IMR-90 (cell line): ENCODE measurements around the gene MACROD1. TPM values are rescaled to one million over a fixed set of nuclear protein-coding genes. Genes with fewer than 3 reads are reported as not detected.
A peak's percentile ranks its signal among the peaks of the same experiment; 100 is the strongest.

Source experiments
- ATAC-seq: fragments of 200-7000 bp; cut with Tn5 transposase; 2 replicates; pipeline ENCODE4 v1.9.1; 2020; ENCODE audit warnings: low read depth, mild to moderate bottlenecking, moderate library complexity
- BruUV-seq: library from RNA; stranded (reverse); fragments of 400-500 nt; replicated peaks from 2 replicates; lab custom pipeline; 2021; lab: Mats Ljungman, UMichigan
- CTCF ChIA-PET: fragments of 300-600 bp; formaldehyde crosslinking; extraction: SDS; loops from one replicate; lab custom pipeline; 2021; ENCODE audit warnings: antibody characterized with exemption; lab: Yijun Ruan, JAX
- POLR2A ChIA-PET: fragments of 300-600 bp; sonication (Branson Sonifier 250); formaldehyde crosslinking; loops from one replicate; lab custom pipeline; 2022; ENCODE audit warnings: antibody characterized with exemption; ENCODE audit not compliant: unreplicated experiment; lab: Charles Lee
- DNase-seq: peaks from one replicate; pipeline ENCODE4 v3.0.0; 2013
- H2AFZ ChIP-seq: replicated peaks from 2 replicates; pipeline ENCODE3; 2013; ENCODE audit warnings: low read length, mild to moderate bottlenecking; ENCODE audit not compliant: poor library complexity
- H2AK5ac ChIP-seq: 2 replicates; pipeline ENCODE4 v1.6.1; 2013; ENCODE audit warnings: low read depth, low read length, inconsistent platforms
- H2AK9ac ChIP-seq: replicated peaks from 2 replicates; pipeline ENCODE3; 2013; ENCODE audit warnings: mild to moderate bottlenecking, low read depth, low read length, moderate library complexity; ENCODE audit not compliant: poor library complexity
- H2BK120ac ChIP-seq: 2 replicates; pipeline ENCODE4 v1.6.1; 2013; ENCODE audit warnings: low read depth, low read length, inconsistent platforms
- H2BK15ac ChIP-seq: 3 replicates; pipeline ENCODE4 v1.6.1; 2013; ENCODE audit warnings: low read depth, low read length, inconsistent platforms
- H2BK20ac ChIP-seq: 2 replicates; pipeline ENCODE4 v1.6.1; 2013; ENCODE audit warnings: low read depth, mild to moderate bottlenecking, inconsistent platforms, low read length, moderate library complexity
- H2BK5ac ChIP-seq: 2 replicates; pipeline ENCODE4 v1.6.1; 2013; ENCODE audit warnings: mild to moderate bottlenecking, low read depth, low read length, inconsistent platforms; ENCODE audit not compliant: poor library complexity, severe bottlenecking
- H3K14ac ChIP-seq: replicated peaks from 2 replicates; pipeline ENCODE4 v1.6.1; 2013; ENCODE audit warnings: low read depth, low read length, inconsistent platforms
- H3K18ac ChIP-seq: 2 replicates; pipeline ENCODE4 v1.6.1; 2013; ENCODE audit warnings: low read depth, low read length, control low read depth
- H3K23ac ChIP-seq: 2 replicates; pipeline ENCODE4 v1.6.1; 2013; ENCODE audit warnings: low read depth, low read length, inconsistent platforms
- H3K27ac ChIP-seq: 2 replicates; pipeline ENCODE4 v1.5.1; 2013; ENCODE audit warnings: mild to moderate bottlenecking, control low read depth, low read length; ENCODE audit not compliant: insufficient read depth
- H3K27me3 ChIP-seq: 2 replicates; pipeline ENCODE4 v1.6.1; 2013; ENCODE audit warnings: low read length; ENCODE audit not compliant: control insufficient read depth, insufficient read depth
- H3K36me3 ChIP-seq: 2 replicates; pipeline ENCODE4 v1.6.1; 2013; ENCODE audit warnings: low read length, mixed read lengths; ENCODE audit not compliant: control insufficient read depth, insufficient read depth
- H3K4ac ChIP-seq: 2 replicates; pipeline ENCODE4 v1.6.1; 2013; ENCODE audit warnings: low read depth, low read length, inconsistent platforms
- H3K4me1 ChIP-seq: 2 replicates; pipeline ENCODE4 v1.6.1; 2013; ENCODE audit warnings: low read length, mixed read lengths; ENCODE audit not compliant: control insufficient read depth, insufficient read depth
- H3K4me2 ChIP-seq: 2 replicates; pipeline ENCODE4 v1.6.1; 2013; ENCODE audit warnings: low read depth, mild to moderate bottlenecking, control low read depth, low read length, moderate library complexity
- H3K4me3 ChIP-seq: 2 replicates; pipeline ENCODE4 v1.5.1; 2013; ENCODE audit warnings: low read depth, mild to moderate bottlenecking, control low read depth, low read length, moderate library complexity; ENCODE audit not compliant: insufficient read depth
- H3K56ac ChIP-seq: 2 replicates; pipeline ENCODE4 v1.6.1; 2013; ENCODE audit warnings: low read length, inconsistent platforms; ENCODE audit not compliant: insufficient read depth; ENCODE audit errors: extremely low read depth
- H3K79me1 ChIP-seq, 2 experiments: 2 replicates each; pipeline ENCODE4 v1.6.1; 2013; ENCODE audit warnings: low read length in 2 of 2, inconsistent platforms in 1 of 2, low read depth in 1 of 2
- H3K9ac ChIP-seq: 2 replicates; pipeline ENCODE4 v1.6.1; 2013; ENCODE audit warnings: low read depth, low read length, control low read depth
- H3K9me1 ChIP-seq: 2 replicates; pipeline ENCODE4 v1.6.1; 2013; ENCODE audit warnings: low read length, inconsistent platforms; ENCODE audit not compliant: insufficient read depth
- H3K9me3 ChIP-seq: 2 replicates; pipeline ENCODE4 v1.6.1; 2013; ENCODE audit warnings: low read length; ENCODE audit not compliant: control insufficient read depth, insufficient read depth
- H4K20me1 ChIP-seq: 2 replicates; pipeline ENCODE4 v1.6.1; 2013; ENCODE audit warnings: low read length, inconsistent platforms; ENCODE audit not compliant: insufficient read depth
- H4K5ac ChIP-seq: 2 replicates; pipeline ENCODE4 v1.6.1; 2013; ENCODE audit warnings: mild to moderate bottlenecking, low read depth, low read length, control low read depth
- H4K8ac ChIP-seq, 2 experiments: 2 replicates each; pipeline ENCODE4 v1.6.1; 2013; ENCODE audit warnings: low read depth in 2 of 2, low read length in 2 of 2, control low read depth in 1 of 2, inconsistent platforms in 1 of 2
- H4K91ac ChIP-seq: 2 replicates; pipeline ENCODE4 v1.6.1; 2013; ENCODE audit warnings: low read depth, low read length, inconsistent platforms; ENCODE audit not compliant: insufficient read depth
- CEBPB ChIP-seq: IDR thresholded peaks from 2 replicates; pipeline ENCODE4 v1.6.1; 2012; ENCODE audit warnings: low read depth, low read length, improper control_type of control experiment
- CHD1 ChIP-seq: IDR thresholded peaks from 2 replicates; pipeline ENCODE4 v1.6.1; 2012; ENCODE audit warnings: low read depth, low read length, improper control_type of control experiment
- MAFK ChIP-seq: IDR thresholded peaks from 2 replicates; pipeline ENCODE4 v1.6.1; 2012; ENCODE audit warnings: low read depth, low read length, improper control_type of control experiment
- POLR2A ChIP-seq: IDR thresholded peaks from 2 replicates; pipeline ENCODE4 v1.6.1; 2012; ENCODE audit warnings: mild to moderate bottlenecking, low read depth, low read length
- RAD21 ChIP-seq: IDR thresholded peaks from 2 replicates; pipeline ENCODE4 v1.6.1; 2012; ENCODE audit warnings: low read length, improper control_type of control experiment
- RCOR1 ChIP-seq: IDR thresholded peaks from 2 replicates; pipeline ENCODE4 v1.6.1; 2012; ENCODE audit warnings: mild to moderate bottlenecking, low read length, improper control_type of control experiment; ENCODE audit not compliant: insufficient replicate concordance
- RFX5 ChIP-seq: IDR thresholded peaks from 2 replicates; pipeline ENCODE4 v1.8.0; 2012; ENCODE audit warnings: low read depth, mild to moderate bottlenecking, low read length, moderate library complexity
- SMC3 ChIP-seq: fragments of 150-350 bp; IDR thresholded peaks from 2 replicates; pipeline ENCODE4 v1.6.1; 2016; ENCODE audit warnings: low read depth, mild to moderate bottlenecking, antibody characterized with exemption, low read length, moderate library complexity
- WGBS, 2 experiments: methylation state at CpG; one replicate each; pipeline versions ENCODE4 v1.1.5 to v1.1.7; 2013; ENCODE audit warnings: missing lambda C conversion rate in 2 of 2; ENCODE audit not compliant: insufficient read length in 1 of 2; ENCODE audit errors: extremely low coverage in 2 of 2; 5-methylcytosine and 5-hydroxymethylcytosine counted together
- dilution Hi-C: fragments of 300-500 bp; cut with HindIII; formaldehyde crosslinking; loops from one replicate; pipeline ENCODE4 v1.14.3; 2018; ENCODE audit warnings: low sequenced_read_pairs; ENCODE audit not compliant: unreplicated experiment
- in situ Hi-C: fragments of 300-500 bp; cut with MboI; formaldehyde crosslinking; loops from 3 replicates; pipeline ENCODE4 v1.14.3; 2019; ENCODE audit warnings: low sequenced_read_pairs, inconsistent platforms, mixed read lengths
- intact Hi-C: fragments of 100-400 bp; cut with micrococcal nuclease; formaldehyde crosslinking; loops from 2 replicates; pipeline ENCODE4 v1.10.0; 2022
- polyA plus RNA-seq, 3 experiments: library from polyadenylated mRNA; depleted of rRNA; stranded (reverse); fragments of >200 nt; gene quantifications; 2 replicates each; pipeline ENCODE4 v1.2.3, GENCODE V29; 2012; ENCODE audit warnings: low replicate concordance in 1 of 3
- total RNA-seq: library from RNA; depleted of rRNA; stranded (reverse); fragments of >200 nt; gene quantifications from 2 replicates; pipeline ENCODE4 v1.2.3, GENCODE V29; 2012

The MACROD1 gene
- total and polyA plus RNA-seq, 2 of the 4 experiments (the other 2 are of a cell fraction): 2.5 to 9.3 TPM

GRCh38 chr11:64060861-64061444 lies 105.0 kb downstream of the MACROD1 start:
- Histone ChIP-seq H2BK15ac (peak overlapping the region; percentile 38; the same call in 1 of the 3 replicates), H3K14ac (peak overlapping the region; percentile 99), H2AFZ (peak overlapping the region; percentile 97), H3K4me2 (peak overlapping the region; percentile 97), H3K79me1 (no peaks in the 10 kb centered on the region), H3K4ac (peak overlapping the region; percentile 93), H4K8ac (peak overlapping the region; percentile 25 to 92; a peak in 3 of 4 replicates), H2AK5ac (no peak overlapping the region), H3K36me3 (no peaks in the 10 kb centered on the region), H2BK120ac (peak overlapping the region; percentile 80; the same call in 1 of the 2 replicates), H4K20me1 (no peaks in the 10 kb centered on the region; the same call in 1 of the 2 replicates), H3K4me1 (peaks cover 3% of the 10 kb centered on the region; the same call in 1 of the 2 replicates), H3K23ac (peak overlapping the region; percentile 90; the same call in 1 of the 2 replicates), H3K9me1 (peaks cover 3% of the 10 kb centered on the region; the same call in 1 of the 2 replicates), H3K18ac (peak overlapping the region; percentile 55; the same call in 1 of the 2 replicates), H3K27me3 (peaks cover 4% of the 10 kb centered on the region; the same call in 1 of the 2 replicates), H3K27ac (no peak overlapping the region; the same call in 1 of the 2 replicates), H2AK9ac (peak overlapping the region; percentile 85), H4K91ac (peak overlapping the region; percentile 83; the same call in 1 of the 2 replicates), H3K9ac (peak overlapping the region; percentile 78), H3K4me3 (peak overlapping the region; percentile 56), H3K9me3 (no peaks in the 10 kb centered on the region), H3K56ac (no peak overlapping the region), H4K5ac (peak overlapping the region; percentile 54; the same call in 1 of the 2 replicates), H2BK5ac (no peak overlapping the region), H2BK20ac (no peak overlapping the region)
- WGBS, 2 experiments: 27% methylated on average over 14 of the region's 42 CpGs; no CpG with 5 or more reads in 1 of the 2 experiments
- ATAC-seq (peak; percentile 94), DNase-seq (no peak)
- TF ChIP-seq CEBPB: no peak
- no peak for TF ChIP-seq MAFK
- TF ChIP-seq POLR2A: no peak
- TF ChIP-seq RCOR1: no peak
- TF ChIP-seq RFX5: no peak
- no peak for TF ChIP-seq CHD1
- no peak for TF ChIP-seq SMC3
- no peak for TF ChIP-seq RAD21
- dilution Hi-C loops (no loop called here), in situ Hi-C loops (no loop called here), intact Hi-C loops (no loop called here)
- CTCF ChIA-PET: no interaction called here
- no TSS peak for BruUV-seq
- POLR2A ChIA-PET: no interaction called here
